Camera-type eye (tissue), 1 donor: ENCODE data around the gene BLM. TPM values are rescaled to one million over a fixed set of nuclear protein-coding genes. Genes with fewer than 3 reads are reported as not detected.

Experiments used
- total RNA-seq: library from RNA; depleted of rRNA; stranded (reverse); fragments of >200 nt; gene quantifications from one replicate; pipeline ENCODE4 v1.2.3, GENCODE V29; 2014

Gene BLM
- 5.5 TPM for total RNA-seq

GRCh38 chr15:90716976-90717821 is at the start of gene BLM:
TSS of gene BLM (plus strand) at chr15:90717346. CDS start at chr15:90747393, 30,047 bp downstream.

Other genes with a start within 250 kb of the BLM start
- 35.2 TPM for gene CRTC3, start 187.4 kb upstream of the BLM start, total RNA-seq
- 30.1 TPM for gene FURIN, start 151.2 kb downstream of the BLM start, total RNA-seq
- gene FES, start 167.2 kb downstream of the BLM start, total RNA-seq: 35.7 TPM
- 48.2 TPM for gene MAN2A2, start 186.0 kb downstream of the BLM start, total RNA-seq
- gene HDDC3, start 215.2 kb downstream of the BLM start, total RNA-seq: 13.9 TPM
- gene UNC45A, start 217.9 kb downstream of the BLM start, total RNA-seq: 59.3 TPM
- 20.5 TPM for gene RCCD1, start 237.5 kb downstream of the BLM start, total RNA-seq